ENCODE results near the gene ZSCAN22. TPM values are rescaled to one million over a fixed set of nuclear protein-coding genes. Genes with fewer than 3 reads are reported as not detected.

Gene ZSCAN22
- total RNA-seq, 5 donors from 2014 or later (not counting 1 experiment from before 2014, with no cell fraction given), result 1.9 to 6.9 (median 6.2) TPM

DNA sequence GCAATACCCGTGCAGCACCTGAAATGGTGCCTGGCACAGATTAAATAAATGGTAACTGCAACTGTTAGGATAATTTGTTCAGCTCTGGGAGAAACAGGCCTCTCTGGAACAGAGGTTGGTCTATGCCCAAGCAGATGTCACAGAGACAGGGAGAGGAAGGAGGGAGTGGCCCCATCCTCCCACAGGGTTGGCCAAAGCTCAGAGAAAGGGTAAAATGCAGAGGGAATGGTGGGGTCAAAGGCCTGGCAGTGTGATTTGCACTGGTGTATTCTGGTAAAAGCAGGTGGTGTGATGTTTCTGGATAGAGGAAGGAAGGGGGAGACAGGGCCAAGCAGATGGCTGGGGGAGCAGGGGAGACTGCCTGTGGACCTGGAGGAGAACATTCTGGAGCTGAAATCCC is 9.4 kb downstream of the ZSCAN22 start:
- POLR2A ChIA-PET, result no interaction called here
- no peak overlapping the region for H3K27ac Mint-ChIP-seq
- no peaks in the 10 kb centered on the region for H3K27me3 ChIP-seq (replicated peaks in 1 of 2; ENCODE audit: control insufficient read depth in 2 of 2, extremely low read depth in 1 of 2, insufficient read depth in 2 of 2, low read length in 1 of 2)

DNA sequence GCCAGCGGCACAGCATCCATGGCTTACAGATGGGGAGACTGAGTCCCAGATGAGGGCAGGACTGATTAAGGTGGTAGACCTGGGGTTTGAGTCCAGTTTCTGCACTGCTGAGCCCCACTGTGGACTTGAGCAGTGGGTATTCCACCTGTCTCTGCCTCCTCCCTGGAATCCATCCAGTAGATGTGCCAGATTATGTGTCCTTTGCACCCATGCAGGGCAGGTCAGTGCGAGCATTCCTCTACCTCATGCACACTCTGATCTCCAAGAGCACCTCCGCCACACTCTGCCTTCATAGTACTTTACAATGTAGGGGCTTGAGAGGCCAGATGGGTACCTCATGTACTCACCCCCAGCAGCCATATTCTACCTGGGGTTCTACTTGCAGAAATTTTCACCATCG is 10.0 kb downstream of the ZSCAN22 start:
- Mint-ChIP-seq H3K4me3 (no peak overlapping the region), H3K9me3 (no peaks in the 10 kb centered on the region), H3K36me3 (peaks cover 50% of the 10 kb centered on the region), H3K4me1 (peaks cover 0 to 6% (median 5%) of the 10 kb centered on the region in 3 donors), H3K27ac (no peak overlapping the region), H3K27me3 (no peaks in the 10 kb centered on the region)
- ChIA-PET POLR2A (no interaction called here), CTCF (no interaction called here)
- Histone ChIP-seq H3K27me3 (replicated peaks in 1 of 2; ENCODE audit: control insufficient read depth in 2 of 2, extremely low read depth in 1 of 2, insufficient read depth in 2 of 2, low read length in 1 of 2) (no peaks in the 10 kb centered on the region), H3K4me3 (ENCODE audit: control insufficient read depth in 1 of 2, extremely low read depth in 1 of 2, low read length in 1 of 2) (no peak overlapping the region), H3K4me1 (ENCODE audit: control insufficient read depth in 1 of 2, extremely low read depth in 1 of 2, insufficient read depth in 2 of 2, low read length in 2 of 2) (no peaks in the 10 kb centered on the region), H3K9me3 (no peaks in the 10 kb centered on the region), H3K36me3 (ENCODE audit: control insufficient read depth in 2 of 2, extremely low read depth in 1 of 2, insufficient read depth in 1 of 2, low read length in 1 of 2) (peaks cover 11 to 17% of the 10 kb centered on the region in 2 donors), H3K27ac (ENCODE audit: low read length) (no peak overlapping the region)
- no peak for ATAC-seq (replicated peaks in 1 of 4)
- no peak for DNase-seq
- 80% methylated on average over 1 of the region's 4 CpGs for WGBS (ENCODE audit: insufficient coverage)

More for the DNA sequence above, 9.4 kb downstream of the ZSCAN22 start:
- Mint-ChIP-seq H3K36me3 (peaks cover 46% of the 10 kb centered on the region), H3K4me1 (peaks cover 0 to 6% (median 5%) of the 10 kb centered on the region in 3 donors), H3K4me3 (no peak overlapping the region), H3K27me3 (no peaks in the 10 kb centered on the region), H3K9me3 (no peaks in the 10 kb centered on the region)
- no peak overlapping the region for H3K27ac ChIP-seq (ENCODE audit: low read length)
- H3K4me1 ChIP-seq (ENCODE audit: control insufficient read depth in 1 of 2, extremely low read depth in 1 of 2, insufficient read depth in 2 of 2, low read length in 2 of 2), result no peaks in the 10 kb centered on the region
- 100% methylated on average over 1 of the region's 1 CpG for WGBS (ENCODE audit: insufficient coverage)
- DNase-seq, result no peak
- no peak for ATAC-seq (replicated peaks in 1 of 4)
- no peaks in the 10 kb centered on the region for H3K9me3 ChIP-seq
- CTCF ChIA-PET, result no interaction called here
- no peak overlapping the region for H3K4me3 ChIP-seq (ENCODE audit: control insufficient read depth in 1 of 2, extremely low read depth in 1 of 2, low read length in 1 of 2)
- H3K36me3 ChIP-seq (ENCODE audit: control insufficient read depth in 2 of 2, extremely low read depth in 1 of 2, insufficient read depth in 1 of 2, low read length in 1 of 2), result peaks cover 11 to 17% of the 10 kb centered on the region in 2 donors

DNA sequence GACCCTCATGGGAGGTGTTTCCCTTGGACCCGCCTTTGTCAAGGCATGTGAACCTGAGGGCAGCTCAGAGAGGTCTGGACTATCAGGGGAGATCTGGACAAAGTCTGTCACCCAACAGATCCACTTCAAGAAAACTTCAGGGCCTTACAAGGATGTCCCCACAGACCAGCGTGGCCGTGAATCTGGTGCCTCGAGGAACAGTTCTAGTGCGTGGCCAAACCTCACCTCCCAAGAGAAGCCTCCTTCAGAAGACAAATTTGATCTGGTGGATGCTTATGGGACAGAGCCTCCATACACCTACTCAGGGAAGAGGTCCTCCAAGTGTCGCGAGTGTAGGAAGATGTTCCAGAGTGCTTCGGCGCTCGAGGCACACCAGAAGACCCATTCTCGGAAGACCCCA is 11.5 kb downstream of the ZSCAN22 start:
- Histone ChIP-seq H3K9me3 (no peaks in the 10 kb centered on the region), H3K36me3 (ENCODE audit: control insufficient read depth in 2 of 2, extremely low read depth in 1 of 2, insufficient read depth in 1 of 2, low read length in 1 of 2) (peaks cover 11 to 17% of the 10 kb centered on the region in 2 donors), H3K4me1 (ENCODE audit: control insufficient read depth in 1 of 2, extremely low read depth in 1 of 2, insufficient read depth in 2 of 2, low read length in 2 of 2) (no peaks in the 10 kb centered on the region), H3K4me3 (ENCODE audit: control insufficient read depth in 1 of 2, extremely low read depth in 1 of 2, low read length in 1 of 2) (no peak overlapping the region), H3K27me3 (replicated peaks in 1 of 2; ENCODE audit: control insufficient read depth in 2 of 2, extremely low read depth in 1 of 2, insufficient read depth in 2 of 2, low read length in 1 of 2) (no peaks in the 10 kb centered on the region), H3K27ac (ENCODE audit: low read length) (no peak overlapping the region)
- peaks cover 0 to 6% (median 5%) of the 10 kb centered on the region in 3 donors for H3K4me1 Mint-ChIP-seq
- no peaks in the 10 kb centered on the region for H3K27me3 Mint-ChIP-seq
- H3K27ac Mint-ChIP-seq, result no peak overlapping the region
- ATAC-seq (replicated peaks in 1 of 4), result no peak
- no peak for DNase-seq
- H3K4me3 Mint-ChIP-seq, result no peak overlapping the region
- no CpG with 5 or more reads among the region's 11 CpGs for WGBS (ENCODE audit: insufficient coverage)
- H3K9me3 Mint-ChIP-seq, result no peaks in the 10 kb centered on the region
- peaks cover 55% of the 10 kb centered on the region for H3K36me3 Mint-ChIP-seq
- ChIA-PET POLR2A (no interaction called here), CTCF (no interaction called here)

DNA sequence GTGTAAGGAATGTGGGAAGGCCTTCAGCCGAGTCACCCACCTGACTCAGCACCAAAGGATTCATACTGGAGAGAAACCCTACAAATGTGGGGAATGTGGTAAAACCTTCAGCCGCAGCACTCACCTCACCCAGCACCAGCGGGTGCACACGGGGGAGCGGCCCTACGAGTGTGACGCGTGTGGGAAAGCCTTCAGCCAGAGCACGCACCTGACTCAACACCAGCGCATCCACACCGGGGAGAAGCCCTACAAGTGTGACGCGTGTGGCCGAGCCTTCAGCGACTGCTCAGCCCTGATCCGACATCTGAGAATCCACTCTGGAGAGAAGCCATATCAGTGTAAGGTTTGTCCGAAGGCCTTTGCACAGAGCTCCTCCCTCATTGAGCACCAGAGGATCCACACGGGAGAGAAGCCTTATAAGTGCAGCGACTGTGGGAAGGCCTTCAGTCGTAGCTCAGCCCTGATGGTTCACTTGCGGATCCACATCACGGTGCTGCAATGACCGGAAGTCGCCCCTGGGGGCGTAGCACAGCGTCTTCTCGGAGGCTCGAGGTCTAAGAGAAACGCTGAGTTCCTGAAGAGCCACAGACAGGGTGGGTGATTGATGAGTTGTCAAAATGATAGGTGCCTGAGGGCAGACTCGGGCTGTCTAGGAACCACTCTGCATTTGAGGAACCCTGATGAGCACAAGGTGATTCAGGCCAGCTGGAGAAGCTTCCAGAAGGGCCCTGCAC is 12.2 kb downstream of the ZSCAN22 start:
- H3K36me3 ChIP-seq (ENCODE audit: control insufficient read depth in 2 of 2, extremely low read depth in 1 of 2, insufficient read depth in 1 of 2, low read length in 1 of 2), result peaks cover 11 to 17% of the 10 kb centered on the region in 2 donors
- 92% methylated on average over 24 of the region's 30 CpGs for WGBS (ENCODE audit: insufficient coverage)
- Mint-ChIP-seq H3K27ac (no peak overlapping the region), H3K9me3 (no peaks in the 10 kb centered on the region), H3K4me3 (no peak overlapping the region), H3K27me3 (no peaks in the 10 kb centered on the region), H3K36me3 (peaks cover 55% of the 10 kb centered on the region), H3K4me1 (peaks cover 0 to 6% (median 5%) of the 10 kb centered on the region in 3 donors)
- DNase-seq (no peak), ATAC-seq (replicated peaks in 1 of 4) (no peak)
- ChIA-PET POLR2A (no interaction called here), CTCF (no interaction called here)
- H3K4me1 ChIP-seq (ENCODE audit: control insufficient read depth in 1 of 2, extremely low read depth in 1 of 2, insufficient read depth in 2 of 2, low read length in 2 of 2), result no peaks in the 10 kb centered on the region
- no peak overlapping the region for H3K27ac ChIP-seq (ENCODE audit: low read length)
- no peak overlapping the region for H3K4me3 ChIP-seq (ENCODE audit: control insufficient read depth in 1 of 2, extremely low read depth in 1 of 2, low read length in 1 of 2)
- H3K27me3 ChIP-seq (replicated peaks in 1 of 2; ENCODE audit: control insufficient read depth in 2 of 2, extremely low read depth in 1 of 2, insufficient read depth in 2 of 2, low read length in 1 of 2), result no peaks in the 10 kb centered on the region
- no peaks in the 10 kb centered on the region for H3K9me3 ChIP-seq

DNA sequence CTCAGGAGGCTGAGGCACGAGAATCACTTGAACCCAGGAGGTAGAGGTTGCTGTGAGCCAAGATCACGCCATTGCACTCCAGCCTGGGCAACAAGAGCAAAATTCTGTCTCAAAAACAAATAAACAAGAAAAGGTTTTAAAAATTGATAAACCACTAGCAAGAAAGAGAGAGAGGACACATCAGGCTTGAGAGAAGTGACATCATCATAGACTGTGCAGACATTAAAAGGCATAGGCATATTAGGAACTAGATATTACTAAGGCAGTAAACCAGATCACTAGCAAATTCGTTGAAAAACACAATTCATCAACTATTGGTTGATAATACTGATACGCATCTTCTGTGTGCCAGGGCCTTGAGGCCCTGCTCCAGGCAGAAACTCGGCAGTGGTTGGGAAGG is 18.8 kb downstream of the ZSCAN22 start:
- DNase-seq (no peak), ATAC-seq (replicated peaks in 1 of 4) (no peak)
- peaks cover 29 to 35% (median 29%) of the 10 kb centered on the region in 3 donors for H3K4me1 Mint-ChIP-seq
- H3K27me3 Mint-ChIP-seq, result peaks cover 0 to 6% of the 10 kb centered on the region in 2 donors
- Histone ChIP-seq H3K9me3 (no peaks in the 10 kb centered on the region), H3K27me3 (replicated peaks in 1 of 2; ENCODE audit: control insufficient read depth in 2 of 2, extremely low read depth in 1 of 2, insufficient read depth in 2 of 2, low read length in 1 of 2) (peaks cover 0 to 17% of the 10 kb centered on the region in 2 experiments), H3K4me1 (ENCODE audit: control insufficient read depth in 1 of 2, extremely low read depth in 1 of 2, insufficient read depth in 2 of 2, low read length in 2 of 2) (peaks cover 9 to 17% of the 10 kb centered on the region in 2 experiments), H3K36me3 (ENCODE audit: control insufficient read depth in 2 of 2, extremely low read depth in 1 of 2, insufficient read depth in 1 of 2, low read length in 1 of 2) (no peaks in the 10 kb centered on the region), H3K27ac (ENCODE audit: low read length) (no peak overlapping the region), H3K4me3 (ENCODE audit: control insufficient read depth in 1 of 2, extremely low read depth in 1 of 2, low read length in 1 of 2) (no peak overlapping the region)
- H3K27ac Mint-ChIP-seq, result peak overlapping the region; percentile 48 to 49
- 96% methylated on average over 2 of the region's 5 CpGs for WGBS (ENCODE audit: insufficient coverage)
- ChIA-PET POLR2A (no interaction called here), CTCF (no interaction called here)
- peak overlapping the region; percentile 77 to 90 (median 79) for H3K4me3 Mint-ChIP-seq
- H3K9me3 Mint-ChIP-seq, result no peaks in the 10 kb centered on the region
- H3K36me3 Mint-ChIP-seq, result peaks cover 14% of the 10 kb centered on the region

DNA sequence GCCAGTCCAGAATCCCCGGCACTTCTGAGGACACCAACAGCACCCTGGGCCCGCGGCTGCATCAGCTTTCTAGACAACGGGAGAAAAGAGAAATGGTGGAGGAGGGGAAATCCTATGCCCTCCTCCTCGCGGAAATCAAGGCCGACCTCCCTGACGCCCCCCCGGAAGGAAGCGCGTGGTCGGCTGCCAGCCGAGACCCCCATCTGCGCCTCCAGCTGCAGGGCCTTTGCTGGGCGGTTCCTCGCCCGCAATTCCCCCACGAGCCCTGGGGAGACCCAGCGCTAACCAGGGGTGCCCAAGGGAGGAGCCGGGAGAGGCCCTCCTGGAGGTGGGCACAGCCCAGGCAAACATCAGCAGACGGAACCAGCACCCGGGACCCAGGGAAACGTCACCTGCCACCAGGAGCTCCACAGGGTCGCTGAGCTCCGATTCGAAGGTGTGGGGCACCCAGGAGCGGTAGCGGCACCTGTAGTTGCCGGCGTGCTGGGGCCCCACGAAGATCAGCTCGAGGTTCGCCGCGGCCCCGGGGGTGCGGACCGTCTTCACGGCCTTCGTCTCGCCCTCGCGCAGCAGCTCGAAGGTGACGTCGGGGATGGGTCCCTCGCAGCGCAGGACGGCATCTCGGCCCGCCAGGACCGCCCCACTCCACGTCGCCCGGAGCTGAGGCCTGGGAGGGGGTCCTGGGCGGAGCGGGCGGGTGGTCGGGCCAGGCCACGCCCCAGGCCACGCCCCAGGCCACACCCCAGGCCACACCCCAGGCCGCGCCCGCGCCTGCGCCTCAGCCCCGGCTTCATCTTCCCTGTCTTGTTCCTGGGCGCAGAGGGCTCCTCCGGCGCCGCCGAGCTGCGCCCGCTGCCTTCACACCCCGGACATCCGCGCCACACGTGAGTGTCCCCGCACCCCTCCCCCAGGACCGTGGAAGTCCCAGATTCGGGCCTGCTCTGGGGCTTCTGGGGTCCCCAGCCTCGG is 20.5 kb downstream of the ZSCAN22 start:
- Histone ChIP-seq H3K27me3 (replicated peaks in 1 of 2; ENCODE audit: control insufficient read depth in 2 of 2, extremely low read depth in 1 of 2, insufficient read depth in 2 of 2, low read length in 1 of 2) (peaks cover 0 to 19% of the 10 kb centered on the region in 2 experiments), H3K9me3 (no peaks in the 10 kb centered on the region), H3K36me3 (ENCODE audit: control insufficient read depth in 2 of 2, extremely low read depth in 1 of 2, insufficient read depth in 1 of 2, low read length in 1 of 2) (no peaks in the 10 kb centered on the region), H3K27ac (ENCODE audit: low read length) (peak overlapping the region; percentile 73), H3K4me1 (ENCODE audit: control insufficient read depth in 1 of 2, extremely low read depth in 1 of 2, insufficient read depth in 2 of 2, low read length in 2 of 2) (peaks cover 9 to 17% of the 10 kb centered on the region in 2 experiments), H3K4me3 (ENCODE audit: control insufficient read depth in 1 of 2, extremely low read depth in 1 of 2, low read length in 1 of 2) (peak overlapping the region; percentile 58 to 76)
- Mint-ChIP-seq H3K36me3 (peaks cover 1% of the 10 kb centered on the region), H3K4me1 (peaks cover 29 to 35% (median 31%) of the 10 kb centered on the region in 3 donors), H3K27ac (peak overlapping the region; percentile 81 to 83), H3K4me3 (peak overlapping the region; percentile 86 to 90 (median 88)), H3K9me3 (no peaks in the 10 kb centered on the region), H3K27me3 (peaks cover 0 to 7% of the 10 kb centered on the region in 2 donors)
- DNase-seq, result peak; percentile 14 to 82 (median 48)
- POLR2A ChIA-PET, result interaction anchor here (0.5 to 0.9 kb wide), 5 partner anchors 17 to 578 kb away, joined by 3 to 10 read pairs (median 3); partner anchors contain the start of gene ZSCAN22 (in 1 of the 2)
- WGBS (ENCODE audit: insufficient coverage), result 3% methylated on average over 65 of the region's 82 CpGs
- ATAC-seq (replicated peaks in 1 of 4), result peak; percentile 90 to 94 (median 91)
- CTCF ChIA-PET, result interaction anchor here (0.5 to 1.2 kb wide), 3 partner anchors 15 to 89 kb away, joined by 3 to 7 read pairs (median 4); partner anchors contain the start of gene ZNF497 (in 1 of the 2)

Data from T-cell (primary cell).